GM12872 (cell line): ENCODE results near the gene AFDN.

Source experiments
- CTCF ChIP-seq: IDR thresholded peaks from 3 replicates; pipeline ENCODE4 v1.5.1; 2011; ENCODE audit warnings: low read depth, mild to moderate bottlenecking, low read length, moderate library complexity; ENCODE audit not compliant: insufficient read depth

Gene AFDN

GRCh38 chr6:168018664-168019063 is 192.0 kb downstream of the AFDN start:
- no peak for TF ChIP-seq CTCF

GRCh38 chr6:168020242-168020641 is 193.5 kb downstream of the AFDN start:
- no peak for TF ChIP-seq CTCF

GRCh38 chr6:168021581-168021980 is 194.9 kb downstream of the AFDN start:
- TF ChIP-seq CTCF = no peak
